C4-2B (cell line): ENCODE measurements around the gene PNPLA2.

ENCODE experiments used
- CTCF ChIP-seq: fragments of 450-650 bp; conservative IDR thresholded peaks from 2 replicates; pipeline ENCODE4 v1.5.1; 2017; ENCODE audit warnings: mild to moderate bottlenecking
- ZFX ChIP-seq: fragments of 450-650 bp; IDR thresholded peaks from 2 replicates; pipeline ENCODE4 v1.6.1; 2017

- peak; percentile 96 for TF ChIP-seq CTCF
- TF ChIP-seq ZFX, result no peak
Observed at GRCh38 chr11:848380-848931, 29.7 kb downstream of the PNPLA2 start.
